HUES48 (cell line): ENCODE data around the gene TLR5.

ENCODE experiments used
- H3K27ac ChIP-seq: one replicate; pipeline ENCODE4 v1.7.0; 2013; ENCODE audit warnings: low read depth, low read length, inconsistent platforms
- H3K27me3 ChIP-seq: 2 replicates; pipeline ENCODE4 v1.6.1; 2013; ENCODE audit warnings: mild to moderate bottlenecking, low read length; ENCODE audit not compliant: control insufficient read depth, insufficient read depth
- H3K36me3 ChIP-seq: 2 replicates; pipeline ENCODE4 v1.6.1; 2013; ENCODE audit warnings: low read length; ENCODE audit not compliant: control insufficient read depth, insufficient read depth
- H3K4me1 ChIP-seq: 2 replicates; pipeline ENCODE4 v1.6.1; 2013; ENCODE audit warnings: mild to moderate bottlenecking, low read length; ENCODE audit not compliant: control insufficient read depth, insufficient read depth
- H3K4me3 ChIP-seq: 2 replicates; pipeline ENCODE4 v1.5.1; 2013; ENCODE audit warnings: mild to moderate bottlenecking, low read depth, low read length
- H3K9ac ChIP-seq: 2 replicates; pipeline ENCODE4 v1.6.1; 2013; ENCODE audit warnings: mild to moderate bottlenecking, low read depth, low read length, moderate library complexity
- H3K9me3 ChIP-seq: 2 replicates; pipeline ENCODE4 v1.6.1; 2013; ENCODE audit warnings: low read length; ENCODE audit not compliant: control insufficient read depth, insufficient read depth

Gene TLR5

GRCh38 chr1:223133824-223134435, 9.1 kb downstream of the TLR5 start:
- H3K4me1 ChIP-seq: peaks cover 28% of the 10 kb centered on the region
- peak overlapping the region; percentile 71 for H3K4me3 ChIP-seq
- H3K9me3 ChIP-seq: no peaks in the 10 kb centered on the region
- peak overlapping the region; percentile 62 for H3K27ac ChIP-seq
- peaks cover 47% of the 10 kb centered on the region for H3K27me3 ChIP-seq
- no peak overlapping the region for H3K9ac ChIP-seq
- H3K36me3 ChIP-seq: no peaks in the 10 kb centered on the region

GRCh38 chr1:223133306-223133823, 9.7 kb downstream of the TLR5 start:
- H3K36me3 ChIP-seq: no peaks in the 10 kb centered on the region
- H3K4me3 ChIP-seq: peak overlapping the region; percentile 71; the same call in 1 of the 2 replicates
- no peaks in the 10 kb centered on the region for H3K9me3 ChIP-seq
- peaks cover 52% of the 10 kb centered on the region for H3K27me3 ChIP-seq
- H3K27ac ChIP-seq: no peak overlapping the region
- no peak overlapping the region for H3K9ac ChIP-seq
- H3K4me1 ChIP-seq: peaks cover 28% of the 10 kb centered on the region

- Histone ChIP-seq H3K4me1 (peaks cover 20% of the 10 kb centered on the region), H3K9me3 (no peaks in the 10 kb centered on the region), H3K4me3 (peak overlapping the region; percentile 49; the same call in 1 of the 2 replicates), H3K9ac (no peak overlapping the region), H3K27me3 (peaks cover 41% of the 10 kb centered on the region), H3K36me3 (no peaks in the 10 kb centered on the region), H3K27ac (no peak overlapping the region)
These were observed 13.7 kb downstream of the TLR5 start for GRCh38 chr1:223129229-223129901.

GRCh38 chr1:223126741-223127140, 16.3 kb downstream of the TLR5 start:
- Histone ChIP-seq H3K4me3 (no peak overlapping the region), H3K4me1 (peaks cover 18% of the 10 kb centered on the region), H3K9me3 (no peaks in the 10 kb centered on the region), H3K27me3 (peaks cover 36% of the 10 kb centered on the region), H3K9ac (no peak overlapping the region), H3K36me3 (no peaks in the 10 kb centered on the region), H3K27ac (no peak overlapping the region)

GRCh38 chr1:223125766-223126165, 17.3 kb downstream of the TLR5 start:
- Histone ChIP-seq H3K27me3 (peaks cover 29% of the 10 kb centered on the region), H3K9me3 (no peaks in the 10 kb centered on the region), H3K27ac (no peak overlapping the region), H3K4me3 (no peak overlapping the region), H3K9ac (no peak overlapping the region), H3K4me1 (peaks cover 18% of the 10 kb centered on the region), H3K36me3 (no peaks in the 10 kb centered on the region)

GRCh38 chr1:223123011-223123610, 19.9 kb downstream of the TLR5 start:
- H3K9ac ChIP-seq: no peak overlapping the region
- H3K27ac ChIP-seq: no peak overlapping the region
- no peaks in the 10 kb centered on the region for H3K36me3 ChIP-seq
- no peak overlapping the region; the same call in 1 of the 2 replicates for H3K4me3 ChIP-seq
- H3K4me1 ChIP-seq: peaks cover 22% of the 10 kb centered on the region
- H3K9me3 ChIP-seq: no peaks in the 10 kb centered on the region
- peaks cover 11% of the 10 kb centered on the region for H3K27me3 ChIP-seq

- Histone ChIP-seq H3K9ac (no peak overlapping the region), H3K9me3 (no peaks in the 10 kb centered on the region), H3K27ac (no peak overlapping the region), H3K4me3 (no peak overlapping the region), H3K36me3 (no peaks in the 10 kb centered on the region), H3K4me1 (peaks cover 14% of the 10 kb centered on the region), H3K27me3 (peaks cover 7% of the 10 kb centered on the region)
These were observed 24.6 kb downstream of the TLR5 start for GRCh38 chr1:223118418-223118817.

GRCh38 chr1:223116950-223117349, 26.1 kb downstream of the TLR5 start:
- Histone ChIP-seq H3K9me3 (no peaks in the 10 kb centered on the region), H3K4me3 (no peak overlapping the region), H3K27me3 (no peaks in the 10 kb centered on the region; the same call in 1 of the 2 replicates), H3K9ac (no peak overlapping the region), H3K4me1 (peaks cover 12% of the 10 kb centered on the region), H3K36me3 (no peaks in the 10 kb centered on the region), H3K27ac (no peak overlapping the region)

GRCh38 chr1:223114871-223115270, 28.2 kb downstream of the TLR5 start:
- no peaks in the 10 kb centered on the region for H3K27me3 ChIP-seq
- no peak overlapping the region for H3K4me3 ChIP-seq
- H3K4me1 ChIP-seq: peaks cover 7% of the 10 kb centered on the region
- no peaks in the 10 kb centered on the region for H3K9me3 ChIP-seq
- H3K9ac ChIP-seq: no peak overlapping the region
- H3K27ac ChIP-seq: no peak overlapping the region
- no peaks in the 10 kb centered on the region for H3K36me3 ChIP-seq

- Histone ChIP-seq H3K27ac (no peak overlapping the region), H3K4me1 (no peaks in the 10 kb centered on the region)
These were observed 32.1 kb downstream of the TLR5 start for GRCh38 chr1:223110952-223111351.

GRCh38 chr1:223109581-223110026, 33.4 kb downstream of the TLR5 start:
- H3K27ac ChIP-seq: no peak overlapping the region
- no peaks in the 10 kb centered on the region for H3K4me1 ChIP-seq
- no peaks in the 10 kb centered on the region for H3K36me3 ChIP-seq
- H3K9ac ChIP-seq: no peak overlapping the region
- no peak overlapping the region for H3K4me3 ChIP-seq
- H3K9me3 ChIP-seq: no peaks in the 10 kb centered on the region
- H3K27me3 ChIP-seq: no peaks in the 10 kb centered on the region

More at GRCh38 chr1:223110952-223111351, 32.1 kb downstream of the TLR5 start:
- Histone ChIP-seq H3K9me3 (no peaks in the 10 kb centered on the region), H3K9ac (no peak overlapping the region), H3K27me3 (no peaks in the 10 kb centered on the region), H3K4me3 (no peak overlapping the region), H3K36me3 (no peaks in the 10 kb centered on the region)
